ENCODE measurements around the gene SLC9A3. TPM values are rescaled to one million over a fixed set of nuclear protein-coding genes. Genes with fewer than 3 reads are reported as not detected.

SLC9A3 gene
- total RNA-seq, 2 experiments from 2014 or later, result 2.3 to 2.5 TPM

DNA sequence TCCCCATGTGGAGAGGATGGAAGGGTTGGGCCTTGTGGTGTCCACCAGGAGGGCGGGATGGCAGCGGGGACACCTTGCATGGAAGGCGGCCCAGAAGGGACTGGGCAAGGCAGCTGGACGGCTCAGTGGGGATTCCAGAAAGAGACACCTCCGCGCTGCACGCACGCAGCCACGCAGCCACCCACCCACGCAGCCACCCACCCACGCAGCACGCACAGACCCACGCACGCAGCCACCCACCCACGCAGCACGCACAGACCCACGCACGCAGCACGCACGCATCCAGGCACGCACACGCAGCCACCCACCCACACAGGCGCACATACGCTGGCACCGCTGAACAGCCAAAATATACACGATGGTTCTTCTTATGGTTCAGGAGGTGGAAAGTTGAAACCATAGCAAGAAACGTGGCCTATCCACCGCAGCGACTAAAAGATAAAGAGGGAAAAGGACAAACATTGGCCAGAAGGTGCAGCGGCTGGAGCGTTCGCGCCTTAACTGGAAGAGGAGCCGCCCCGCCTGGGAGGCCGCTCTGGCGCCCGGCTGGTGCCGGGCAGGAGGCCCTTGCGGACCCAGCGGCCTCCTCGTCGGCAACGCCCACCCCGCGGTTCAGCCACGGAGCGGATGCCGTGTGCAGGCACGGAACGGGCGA, 103.5 kb downstream of the SLC9A3 start:
- ChIA-PET POLR2A (no interaction called here), CTCF (no interaction called here)
- DNase-seq (no peak), ATAC-seq (ENCODE audit: poor library complexity) (no peak)
- H3K27me3 Mint-ChIP-seq, result no peaks in the 10 kb centered on the region
- no peaks in the 10 kb centered on the region for H3K36me3 Mint-ChIP-seq (ENCODE audit: low read depth)
- Histone ChIP-seq H3K4me1 (ENCODE audit: insufficient read depth, low read length) (no peaks in the 10 kb centered on the region), H3K27ac (ENCODE audit: low read depth in 1 of 2, low read length in 2 of 2) (no peak overlapping the region), H3K9me3 (ENCODE audit: control insufficient read depth in 1 of 2, insufficient read depth in 1 of 2, low read length in 2 of 2) (no peaks in the 10 kb centered on the region), H3K36me3 (ENCODE audit: insufficient read depth, low read length) (no peaks in the 10 kb centered on the region), H3K4me3 (ENCODE audit: low read length) (no peak overlapping the region), H3K27me3 (ENCODE audit: control insufficient read depth in 1 of 2, insufficient read depth in 2 of 2, low read length in 2 of 2) (no peaks in the 10 kb centered on the region)
- no peak for TF ChIP-seq CTCF (IDR thresholded peaks at IDR 0.05)
- intact Hi-C loops (cut with DNase I, micrococcal nuclease), result no loop called here
- no peak overlapping the region for H3K27ac Mint-ChIP-seq
- no peak overlapping the region for H3K4me3 Mint-ChIP-seq
- H3K9me3 Mint-ChIP-seq, result no peaks in the 10 kb centered on the region
- no peaks in the 10 kb centered on the region for H3K4me1 Mint-ChIP-seq (ENCODE audit: low read depth)

Small RNA genes lying within 50 kb of the gene (microRNA-seq; reads per million reads assigned to microRNA genes)
- gene MIR4456 (ENCODE audit: borderline microRNAs expressed, borderline replicate concordance), result not detected

Other genes with a start within 250 kb of the SLC9A3 start
- under 1 TPM; 0.45 to 0.63 TPM for gene AHRR, start 202.7 kb downstream of the SLC9A3 start, total RNA-seq
- gene EXOC3, start 81.3 kb downstream of the SLC9A3 start, total RNA-seq, result 10 to 100 TPM; 82.4 to 84.1 TPM
- 1 to 10 TPM; 7.6 to 8.0 TPM for gene CEP72, start 87.9 kb upstream of the SLC9A3 start, total RNA-seq
- gene TPPP, start 168.9 kb upstream of the SLC9A3 start, total RNA-seq, result 1 to 10 TPM; 8.2 to 8.5 TPM